GM18498 (cell line): ENCODE data around the gene CLPSL2.

ENCODE experiments used
- ATAC-seq: cut with Tn5 transposase; IDR thresholded peaks from one replicate; pipeline ENCODE4 v1.9.1; 2021; ENCODE audit warnings: mild to moderate bottlenecking, moderate library complexity; ENCODE audit not compliant: unreplicated experiment

The CLPSL2 gene

GRCh38 chr6:35786272-35786671 lies 9.9 kb downstream of the CLPSL2 start:
- no peak for ATAC-seq

- ATAC-seq: no peak
Measured at GRCh38 chr6:35786810-35787209, 10.4 kb downstream of the CLPSL2 start.

- no peak for ATAC-seq
Measured at GRCh38 chr6:35787266-35788218, 11.1 kb downstream of the CLPSL2 start.

- no peak for ATAC-seq
Measured at GRCh38 chr6:35788423-35788982, 12.1 kb downstream of the CLPSL2 start.

GRCh38 chr6:35790683-35791082 lies 14.3 kb downstream of the CLPSL2 start:
- ATAC-seq: no peak

- ATAC-seq: no peak
Measured at GRCh38 chr6:35794536-35795452, 18.4 kb downstream of the CLPSL2 start.

GRCh38 chr6:35795453-35796071 lies 19.2 kb downstream of the CLPSL2 start:
- no peak for ATAC-seq

- no peak for ATAC-seq
Measured at GRCh38 chr6:35796236-35796635, 19.8 kb downstream of the CLPSL2 start.

GRCh38 chr6:35797837-35798526 lies 21.6 kb downstream of the CLPSL2 start:
- ATAC-seq: no peak

GRCh38 chr6:35798706-35799105 lies 22.3 kb downstream of the CLPSL2 start:
- no peak for ATAC-seq

- no peak for ATAC-seq
Measured at GRCh38 chr6:35801148-35801547, 24.8 kb downstream of the CLPSL2 start.

GRCh38 chr6:35804996-35805736 lies 28.8 kb downstream of the CLPSL2 start, which contains the start of gene LHFPL5:
Gene LHFPL5, plus strand, starts transcription at chr6:35805352. Its CDS starts 319 bp downstream, at chr6:35805671.
- ATAC-seq: no peak

GRCh38 chr6:35808688-35809087 lies 32.3 kb downstream of the CLPSL2 start:
- no peak for ATAC-seq

- no peak for ATAC-seq
Measured at GRCh38 chr6:35809809-35810208, 33.4 kb downstream of the CLPSL2 start.

GRCh38 chr6:35810971-35811698 lies 34.7 kb downstream of the CLPSL2 start:
- no peak for ATAC-seq

GRCh38 chr6:35811699-35811995 lies 35.2 kb downstream of the CLPSL2 start:
- no peak for ATAC-seq

- ATAC-seq: no peak
Measured at GRCh38 chr6:35817515-35817914, 41.1 kb downstream of the CLPSL2 start.

GRCh38 chr6:35823601-35824000 lies 47.2 kb downstream of the CLPSL2 start:
- no peak for ATAC-seq
